Skin of body (tissue), 1 donor: Measurements from ENCODE around the gene COX15. TPM values are rescaled to one million over a fixed set of nuclear protein-coding genes. Genes with fewer than 3 reads are reported as not detected.

Experiments
- total RNA-seq: library from RNA; depleted of rRNA; stranded (reverse); fragments of >200 nt; gene quantifications from one replicate; pipeline ENCODE4 v1.2.3, GENCODE V29; 2014

COX15 gene
- total RNA-seq, 1 donor from 2014 or later = 28.8 TPM

Other genes starting within 250 kb of the COX15 start
- gene NKX2-3, start 199.2 kb downstream of the COX15 start, total RNA-seq = not detected
- 22.8 TPM for gene SLC25A28, start 111.7 kb downstream of the COX15 start, total RNA-seq
- 16.6 TPM for gene ENTPD7, start 72.6 kb downstream of the COX15 start, total RNA-seq
- 16.3 TPM for gene CUTC, start 107 bp upstream of the COX15 start, total RNA-seq
- 2.1 TPM for gene ABCC2, start 50.5 kb upstream of the COX15 start, total RNA-seq